A549 treated with Mapracorat at 1 μM for 4 hours (cell line): ENCODE data around the gene CCL15. TPM values are rescaled to one million over a fixed set of nuclear protein-coding genes. Genes with fewer than 3 reads are reported as not detected.

Experiments
- total RNA-seq: library from RNA; stranded (reverse); fragments of 200-300 nt; extraction: Qiagen RNA extraction; gene quantifications from 5 replicates; pipeline ENCODE4 v1.2.3, GENCODE V29; 2022

The CCL15 gene, protein sequence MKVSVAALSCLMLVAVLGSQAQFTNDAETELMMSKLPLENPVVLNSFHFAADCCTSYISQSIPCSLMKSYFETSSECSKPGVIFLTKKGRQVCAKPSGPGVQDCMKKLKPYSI
- total RNA-seq: not detected in 5 replicates

DNA sequence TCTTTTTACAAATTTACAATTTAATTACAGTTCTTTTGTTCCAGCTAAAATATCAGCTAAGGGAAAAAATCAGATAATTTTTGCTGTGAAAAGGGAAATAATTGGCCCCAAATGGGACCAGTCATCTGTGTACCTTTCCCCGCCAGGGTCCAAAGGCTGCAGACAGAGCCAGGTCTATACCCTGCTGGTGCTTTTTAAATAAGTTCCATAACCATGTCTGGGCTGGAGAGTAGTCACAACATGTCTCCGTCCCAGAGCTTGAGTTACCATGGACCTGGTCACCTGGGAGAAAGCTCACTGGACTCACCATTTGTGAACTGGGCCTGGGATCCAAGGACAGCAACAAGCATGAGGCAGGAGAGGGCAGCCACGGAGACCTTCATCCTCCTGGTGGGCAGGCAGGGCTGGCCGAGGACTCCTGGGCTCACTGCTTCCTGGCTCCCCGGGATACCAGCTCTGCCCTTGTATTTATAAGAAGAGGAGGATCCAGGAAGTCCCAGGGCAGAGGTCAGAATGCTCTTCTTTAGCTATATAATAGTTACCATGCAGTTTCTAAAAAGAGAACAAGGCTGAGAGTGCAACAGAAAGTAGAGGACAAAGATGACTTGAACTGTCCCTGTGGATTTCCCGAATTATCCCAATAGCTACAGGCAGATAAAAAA, at the start of gene CCL15:
Gene CCL15 (minus strand): TSS at position 444 of the 662 bp plus-strand sequence. CDS start 61 bp downstream, at position 383.

DNA sequence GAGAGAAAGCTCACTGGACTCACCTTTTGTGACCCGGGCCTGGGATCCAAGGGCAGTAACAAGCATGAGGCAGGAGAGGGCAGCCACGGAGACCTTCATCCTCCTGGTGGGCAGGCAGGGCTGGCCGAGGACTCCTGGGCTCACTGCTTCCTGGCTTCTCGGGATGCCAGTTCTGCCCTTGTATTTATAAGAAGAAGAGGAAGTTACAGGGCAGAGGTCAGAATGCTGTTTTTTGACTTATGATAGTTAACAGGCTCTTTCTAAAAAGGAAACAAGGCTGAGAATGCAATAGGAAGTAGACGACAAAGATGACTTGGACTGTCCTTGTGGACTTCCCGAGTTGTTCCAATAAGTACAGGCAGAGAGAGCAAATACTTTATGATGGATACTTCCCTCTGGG, 16.4 kb upstream of the CCL15 start, which contains the start of gene CCL23:
Gene CCL23 (minus strand): TSS at position 174 of the 400 bp plus-strand sequence. CDS start 75 bp downstream, at position 99.

DNA sequence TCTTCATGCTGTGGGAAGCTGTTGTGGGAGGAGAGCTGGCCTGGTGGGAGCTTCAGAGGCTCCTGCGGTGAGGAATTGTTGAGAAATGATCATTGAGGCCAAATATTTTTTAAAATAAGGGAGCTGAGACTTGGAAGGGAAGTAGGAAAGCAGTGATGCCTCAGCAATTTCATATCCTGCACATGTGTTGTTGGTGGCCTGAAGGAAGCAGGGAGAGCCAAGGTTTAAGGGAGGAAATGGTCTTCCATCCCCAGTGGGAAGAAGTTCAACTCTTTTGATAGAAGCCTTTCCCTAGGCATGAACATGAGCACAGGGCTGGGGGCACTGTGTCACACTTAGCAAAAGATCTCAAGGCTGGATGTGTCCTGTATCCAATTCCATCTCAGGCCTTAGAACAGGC, 14.7 kb downstream of the CCL15 start, which contains the start of gene CCL14:
Gene CCL14 (minus strand): TSS at position 87 of the 400 bp plus-strand sequence. CDS start 80 bp downstream, at position 7.

DNA sequence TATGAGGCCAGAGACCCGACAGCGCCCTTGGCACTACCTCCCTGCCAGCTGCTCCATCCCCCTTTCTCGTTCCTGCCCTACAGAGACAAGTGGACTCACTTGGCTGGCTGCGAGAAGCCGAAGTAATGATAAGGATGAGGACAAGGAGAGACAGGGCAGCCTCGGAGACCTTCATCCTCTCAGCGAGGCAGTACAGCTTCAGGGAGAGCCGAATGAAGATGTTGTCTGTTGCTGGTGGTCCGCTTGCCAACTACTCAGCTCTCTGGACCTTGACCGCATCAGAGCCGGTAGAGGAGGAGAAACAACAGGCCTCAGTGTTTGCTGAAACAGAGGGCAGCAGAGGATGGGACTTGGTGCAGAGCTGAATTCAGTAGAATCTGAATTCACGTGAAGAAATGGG, 20.1 kb downstream of the CCL15 start, which contains the start of gene CCL16:
Gene CCL16 (minus strand): TSS at position 252 of the 400 bp plus-strand sequence. CDS start 77 bp downstream, at position 175.

Other genes with a start within 250 kb of the CCL15 start
- gene GAS2L2, start 248.3 kb downstream of the CCL15 start, total RNA-seq: 0.04 to 0.08 TPM (median 0.08 TPM) in 5 replicates
- 0.21 to 0.59 TPM (median 0.34 TPM) in 4 of 5 replicates, not detected in the other for gene C17orf50, start 240.7 kb downstream of the CCL15 start, total RNA-seq
- 4.5 to 8.7 TPM (median 7.5 TPM) in 5 replicates for gene MMP28, start 205.9 kb downstream of the CCL15 start, total RNA-seq
- gene TAF15, start 192.1 kb downstream of the CCL15 start, total RNA-seq: 197 to 220 TPM (median 203 TPM) in 5 replicates
- not detected in 5 replicates for gene HEATR9, start 132.7 kb downstream of the CCL15 start, total RNA-seq
- gene CCL5, start 121.2 kb downstream of the CCL15 start, total RNA-seq: 1.1 to 1.5 TPM (median 1.2 TPM) in 5 replicates
- 2.7 to 3.9 TPM (median 3.1 TPM) in 5 replicates for gene RDM1, start 70.8 kb downstream of the CCL15 start, total RNA-seq
- gene LYZL6, start 57.8 kb downstream of the CCL15 start, total RNA-seq: not detected in 5 replicates
- not detected in 5 replicates for gene CCL16, start 20.1 kb downstream of the CCL15 start, total RNA-seq
- gene CCL14, start 14.8 kb downstream of the CCL15 start, total RNA-seq: not detected in 5 replicates
- not detected in 5 replicates for gene CCL23, start 16.4 kb upstream of the CCL15 start, total RNA-seq
- gene CCL18, start 62.7 kb upstream of the CCL15 start, total RNA-seq: 0.21 TPM in 1 of 5 replicates, not detected in the others
- not detected in 5 replicates for gene CCL3, start 88.6 kb upstream of the CCL15 start, total RNA-seq
- gene CCL4, start 102.3 kb upstream of the CCL15 start, total RNA-seq: not detected in 5 replicates
- gene TBC1D3B, start 175.1 kb upstream of the CCL15 start, total RNA-seq: 2.1 to 3.7 TPM (median 2.6 TPM) in 5 replicates
- gene CCL3L1, start 195.2 kb upstream of the CCL15 start, total RNA-seq: not detected in 5 replicates
- not detected in 5 replicates for gene CCL4L2, start 209.5 kb upstream of the CCL15 start, total RNA-seq